Retinal pigment epithelial cell (primary cell): ENCODE results near the gene ST6GALNAC6.

Experiments
- DNase-seq: peaks from one replicate; pipeline ENCODE4 v3.0.0-alpha.2; 2010; ENCODE audit warnings: low read depth
- H3K4me3 ChIP-seq: 2 replicates; pipeline ENCODE4 v1.5.1; 2011; ENCODE audit warnings: mild to moderate bottlenecking, low read length, control low read depth, moderate library complexity
- CTCF ChIP-seq: conservative IDR thresholded peaks from 2 replicates; pipeline ENCODE4 v1.5.1; 2011; ENCODE audit warnings: low read depth, low read length, control low read depth, inconsistent platforms

ST6GALNAC6 gene

GRCh38 chr9:127876026-127876763 lies 23.2 kb downstream of the ST6GALNAC6 start:
- TF ChIP-seq CTCF, result no peak
- DNase-seq, result no peak
- H3K4me3 ChIP-seq, result no peak overlapping the region

GRCh38 chr9:127875306-127875966 lies 24.0 kb downstream of the ST6GALNAC6 start:
- no peak for TF ChIP-seq CTCF
- no peak for DNase-seq
- no peak overlapping the region for H3K4me3 ChIP-seq

GRCh38 chr9:127874301-127875221 lies 24.8 kb downstream of the ST6GALNAC6 start:
- no peak overlapping the region for H3K4me3 ChIP-seq
- TF ChIP-seq CTCF, result no peak
- no peak for DNase-seq

- TF ChIP-seq CTCF, result no peak
- H3K4me3 ChIP-seq, result no peak overlapping the region
- no peak for DNase-seq
These were observed 25.5 kb downstream of the ST6GALNAC6 start for GRCh38 chr9:127873886-127874285.

GRCh38 chr9:127873223-127873691 lies 26.1 kb downstream of the ST6GALNAC6 start:
- no peak for TF ChIP-seq CTCF
- DNase-seq, result no peak
- H3K4me3 ChIP-seq, result no peak overlapping the region

GRCh38 chr9:127872369-127873222 lies 26.8 kb downstream of the ST6GALNAC6 start:
- no peak for TF ChIP-seq CTCF
- DNase-seq, result no peak
- no peak overlapping the region for H3K4me3 ChIP-seq
